GM13976 (cell line): ENCODE data around the gene BICDL2.

ENCODE experiments used
- DNase-seq: peaks from one replicate; pipeline ENCODE4 v3.0.0; 2012; ENCODE audit warnings: low spot score
- in situ Hi-C: fragments of 300-500 bp; cut with MboI; formaldehyde crosslinking; loops from one replicate; pipeline ENCODE4 v1.12.0; 2022; ENCODE audit warnings: low sequenced_read_pairs, mixed read lengths, inconsistent platforms; ENCODE audit not compliant: unreplicated experiment
- TF ChIP-seq, protein P1 (sequence below): IDR thresholded peaks from 2 replicates; pipeline ENCODE4 v1.5.1; 2012; ENCODE audit warnings: borderline replicate concordance, mild to moderate bottlenecking; ENCODE audit not compliant: insufficient read depth; ENCODE audit errors: extremely low read depth, missing control alignments, control extremely low read depth

The BICDL2 gene

DNA sequence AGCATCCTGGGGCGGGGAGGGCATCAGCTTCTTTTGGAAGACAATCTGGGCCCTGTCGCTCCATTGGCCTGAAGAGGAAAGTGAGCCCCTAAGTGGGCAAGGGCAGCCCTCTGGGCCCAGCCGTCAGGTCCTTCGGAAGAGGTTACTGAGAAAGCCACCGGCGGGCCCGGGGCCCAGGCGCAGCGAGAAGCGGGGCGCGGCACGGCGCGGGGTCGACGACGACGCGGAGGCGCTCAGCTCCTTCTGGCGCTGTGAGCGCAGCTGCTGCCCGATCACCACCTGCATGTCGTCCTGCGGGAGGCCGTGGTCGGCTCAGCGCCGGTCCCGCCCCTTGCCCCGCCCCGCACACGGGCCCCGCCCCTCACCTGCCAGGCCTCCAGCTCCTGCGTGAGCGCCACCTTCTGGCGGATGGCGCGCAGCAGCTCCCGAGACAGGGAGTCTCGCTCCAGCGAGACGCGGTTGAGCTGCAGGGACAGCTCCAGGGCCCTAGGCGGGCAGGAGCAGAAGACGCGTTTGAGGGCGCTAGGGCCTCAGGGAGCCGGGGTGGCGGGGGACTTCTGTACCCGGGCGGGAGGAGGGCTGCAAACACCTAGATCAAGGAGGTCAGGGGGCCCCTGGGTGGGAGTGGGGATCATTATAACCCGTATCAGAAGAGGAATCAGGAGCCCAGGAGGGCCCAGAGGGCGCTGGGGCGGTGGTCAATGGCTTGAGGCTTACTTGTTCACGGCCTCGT lies 8.6 kb downstream of the BICDL2 start:
- TF ChIP-seq, protein P1, sequence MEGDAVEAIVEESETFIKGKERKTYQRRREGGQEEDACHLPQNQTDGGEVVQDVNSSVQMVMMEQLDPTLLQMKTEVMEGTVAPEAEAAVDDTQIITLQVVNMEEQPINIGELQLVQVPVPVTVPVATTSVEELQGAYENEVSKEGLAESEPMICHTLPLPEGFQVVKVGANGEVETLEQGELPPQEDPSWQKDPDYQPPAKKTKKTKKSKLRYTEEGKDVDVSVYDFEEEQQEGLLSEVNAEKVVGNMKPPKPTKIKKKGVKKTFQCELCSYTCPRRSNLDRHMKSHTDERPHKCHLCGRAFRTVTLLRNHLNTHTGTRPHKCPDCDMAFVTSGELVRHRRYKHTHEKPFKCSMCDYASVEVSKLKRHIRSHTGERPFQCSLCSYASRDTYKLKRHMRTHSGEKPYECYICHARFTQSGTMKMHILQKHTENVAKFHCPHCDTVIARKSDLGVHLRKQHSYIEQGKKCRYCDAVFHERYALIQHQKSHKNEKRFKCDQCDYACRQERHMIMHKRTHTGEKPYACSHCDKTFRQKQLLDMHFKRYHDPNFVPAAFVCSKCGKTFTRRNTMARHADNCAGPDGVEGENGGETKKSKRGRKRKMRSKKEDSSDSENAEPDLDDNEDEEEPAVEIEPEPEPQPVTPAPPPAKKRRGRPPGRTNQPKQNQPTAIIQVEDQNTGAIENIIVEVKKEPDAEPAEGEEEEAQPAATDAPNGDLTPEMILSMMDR = peak; percentile 94
- peak; percentile 96 for DNase-seq

DNA sequence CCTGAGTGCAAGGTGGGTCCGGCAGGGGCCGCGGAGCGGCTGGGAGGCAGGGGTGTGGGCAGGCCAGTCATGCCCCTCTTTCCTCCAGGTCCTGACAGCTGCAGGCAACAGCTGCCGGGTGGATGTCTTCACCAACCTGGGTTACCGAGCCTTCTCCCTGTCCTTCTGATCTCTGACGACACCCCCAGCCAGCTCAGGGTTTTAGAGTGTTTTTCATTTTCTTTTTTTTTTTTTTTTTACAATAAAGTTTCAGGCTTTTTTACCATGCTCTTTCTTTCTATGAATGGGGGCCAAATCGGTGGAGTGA lies 9.3 kb downstream of the BICDL2 start:
- DNase-seq = no peak
- in situ Hi-C loops = no loop called here
- TF ChIP-seq, protein P1 = no peak

More for the DNA sequence above, 8.6 kb downstream of the BICDL2 start:
- in situ Hi-C loops = no loop called here

DNA sequence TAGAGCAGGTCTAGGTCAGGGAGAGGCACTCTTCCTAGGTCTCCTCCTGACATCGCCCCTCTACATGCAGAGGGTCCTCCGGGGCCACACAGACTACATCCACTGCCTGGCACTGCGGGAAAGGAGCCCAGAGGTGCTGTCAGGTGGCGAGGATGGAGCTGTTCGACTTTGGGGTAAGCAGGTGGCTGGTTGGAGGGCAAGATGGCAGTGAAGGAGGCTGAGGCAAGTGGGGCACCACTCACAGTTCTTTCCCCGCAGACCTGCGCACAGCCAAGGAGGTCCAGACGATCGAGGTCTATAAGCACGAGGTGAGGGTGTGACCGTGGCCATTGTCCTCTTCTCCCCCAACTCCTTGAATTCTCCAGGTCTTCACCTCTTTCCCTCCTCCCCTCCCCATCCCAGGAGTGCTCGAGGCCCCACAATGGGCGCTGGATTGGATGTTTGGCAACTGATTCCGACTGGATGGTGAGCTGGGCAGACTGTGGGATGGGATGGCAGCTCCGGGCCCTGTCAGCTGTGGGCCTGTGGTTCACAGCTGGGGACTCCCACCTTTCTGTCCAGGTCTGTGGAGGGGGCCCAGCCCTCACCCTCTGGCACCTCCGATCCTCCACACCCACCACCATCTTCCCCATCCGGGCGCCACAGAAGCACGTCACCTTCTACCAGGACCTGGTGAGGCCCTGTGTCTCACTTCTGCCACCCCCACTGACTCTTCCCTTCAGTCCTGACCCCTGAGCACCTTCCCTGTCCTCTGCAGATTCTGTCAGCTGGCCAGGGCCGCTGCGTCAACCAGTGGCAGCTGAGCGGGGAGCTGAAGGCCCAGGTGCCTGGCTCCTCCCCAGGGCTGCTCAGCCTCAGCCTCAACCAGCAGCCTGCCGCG lies 9.9 kb downstream of the BICDL2 start:
- TF ChIP-seq, protein P1 = no peak
- DNase-seq = no peak
- in situ Hi-C loops = no loop called here

DNA sequence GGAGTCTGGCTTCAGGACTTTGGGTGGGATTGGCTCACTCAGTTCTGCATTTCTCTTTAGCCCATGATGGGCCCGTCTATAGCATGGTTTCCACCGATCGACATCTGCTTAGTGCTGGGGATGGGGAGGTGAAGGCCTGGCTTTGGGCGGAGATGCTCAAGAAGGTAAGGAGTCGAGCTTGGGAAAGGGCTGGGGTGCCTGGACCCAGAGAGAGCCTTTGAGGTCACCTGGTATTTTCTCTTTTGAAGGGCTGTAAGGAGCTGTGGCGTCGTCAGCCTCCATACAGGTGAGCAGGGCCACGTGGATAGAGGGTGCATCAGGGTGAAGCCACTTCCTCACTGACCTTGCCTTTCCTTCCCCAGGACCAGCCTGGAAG lies 10.8 kb downstream of the BICDL2 start:
- no peak for DNase-seq
- in situ Hi-C loops = no loop called here

DNA sequence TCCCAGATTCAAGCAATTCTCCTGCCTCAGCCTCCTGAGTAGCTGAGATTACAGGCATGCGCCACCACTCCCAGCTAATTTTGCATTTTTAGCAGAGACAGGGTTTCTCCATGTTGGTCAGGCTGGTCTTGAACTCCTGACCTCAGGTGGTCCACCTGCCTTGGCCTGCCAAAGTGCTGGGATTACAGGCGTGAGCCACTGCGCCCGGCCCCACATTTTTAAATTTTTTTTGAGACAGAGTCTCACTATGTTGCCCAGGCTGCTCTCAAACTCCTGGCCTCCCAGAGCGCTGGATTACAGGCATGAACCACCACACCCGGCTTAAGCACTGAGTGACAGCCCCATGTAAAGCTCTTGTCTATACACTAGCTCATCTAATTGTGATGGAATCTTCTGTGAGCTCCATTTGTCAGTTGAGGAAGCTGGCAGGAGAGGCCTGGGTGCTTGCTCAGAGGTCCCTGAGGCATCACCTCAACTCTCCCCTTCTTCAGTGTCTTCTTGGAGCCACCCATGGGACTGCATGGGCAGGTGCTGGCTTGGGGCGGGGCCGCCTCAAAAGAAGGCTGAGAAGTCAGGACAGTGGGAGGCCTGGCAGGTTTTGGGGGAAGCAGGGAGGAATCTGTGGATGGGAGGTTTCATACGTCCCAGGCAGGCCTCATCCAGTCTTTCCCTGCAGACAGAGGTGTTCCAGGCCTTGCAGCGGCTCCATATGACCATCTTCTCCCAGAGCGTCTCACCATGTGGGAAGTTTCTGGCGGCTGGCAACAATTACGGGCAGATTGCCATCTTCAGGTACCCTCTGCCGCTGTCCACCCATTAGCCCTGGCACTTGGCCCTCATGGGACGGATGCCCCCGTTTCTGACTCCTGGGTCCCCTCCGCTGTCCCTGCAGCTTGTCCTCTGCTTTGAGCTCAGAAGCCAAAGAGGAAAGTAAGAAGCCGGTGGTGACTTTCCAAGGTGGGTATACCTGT lies 11.4 kb downstream of the BICDL2 start:
- in situ Hi-C loops = no loop called here
- TF ChIP-seq, protein P1 = no peak
- DNase-seq = no peak

More for the DNA sequence above, 10.8 kb downstream of the BICDL2 start:
- TF ChIP-seq, protein P1 = no peak
